Activated CD4-positive, alpha-beta memory T cell treated with anti-CD3 and anti-CD28 coated beads, Interleukin-2, amount 10 ng/mL, durations not matched to agents 7 days and 5 days (primary cell): ENCODE measurements around the gene MRPS35. TPM values are rescaled to one million over a fixed set of nuclear protein-coding genes. Genes with fewer than 3 reads are reported as not detected.

Experiments used
- CTCF ChIA-PET: fragments of 350-600 bp; sonication (Branson Sonifier 250); formaldehyde crosslinking; loops from one replicate; lab custom pipeline; 2021; ENCODE audit warnings: antibody characterized with exemption, inconsistent platforms; lab: Charles Lee
- POLR2A ChIA-PET: fragments of 350-600 bp; sonication (Branson Sonifier 250); formaldehyde crosslinking; loops from one replicate; lab custom pipeline; 2021; ENCODE audit warnings: antibody characterized with exemption; lab: Charles Lee
- DNase-seq: peaks from one replicate; pipeline ENCODE4 v3.0.0-alpha.2; 2020
- H3K27ac Mint-ChIP-seq: one replicate; pipeline ENCODE4 v1.8.0; 2021; ENCODE audit warnings: mild to moderate bottlenecking, mixed read lengths
- H3K27me3 Mint-ChIP-seq: one replicate; pipeline ENCODE4 v1.8.0; 2021; ENCODE audit warnings: mixed read lengths
- H3K36me3 Mint-ChIP-seq: one replicate; pipeline ENCODE4 v1.8.0; 2021; ENCODE audit warnings: low read depth, mixed read lengths
- H3K4me1 Mint-ChIP-seq: one replicate; pipeline ENCODE4 v1.8.0; 2021; ENCODE audit warnings: mixed read lengths
- H3K4me3 Mint-ChIP-seq: one replicate; pipeline ENCODE4 v1.8.0; 2021; ENCODE audit warnings: mild to moderate bottlenecking, mixed read lengths
- H3K9me3 Mint-ChIP-seq: one replicate; pipeline ENCODE4 v1.8.0; 2021; ENCODE audit warnings: mixed read lengths
- total RNA-seq, 2 experiments: library from RNA; stranded (reverse); gene quantifications; one replicate each; pipeline ENCODE4 v1.2.3, GENCODE V29; 2021

Gene MRPS35
- total RNA-seq, 2 experiments from 2014 or later: 30.9 to 31.8 TPM

DNA sequence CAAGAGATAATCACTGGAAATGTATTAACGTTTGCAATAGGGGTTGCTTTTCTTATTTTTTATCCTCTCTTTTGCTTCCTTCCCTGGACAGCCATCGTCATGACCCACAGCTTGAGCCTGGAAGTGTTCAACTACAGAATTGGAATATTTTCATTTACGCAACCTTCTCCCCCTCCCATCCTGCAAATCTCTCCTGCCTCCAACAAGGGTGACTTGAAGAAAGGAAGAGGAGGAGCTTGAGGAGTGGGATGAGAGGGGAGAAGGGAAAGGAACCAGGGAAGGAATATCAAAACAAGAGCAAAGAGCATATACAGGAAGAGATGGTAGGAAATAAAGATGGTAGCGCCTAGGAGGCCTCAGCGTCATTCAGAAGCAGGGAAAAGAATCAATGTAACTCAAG is 71.0 kb downstream of the MRPS35 start:
- ChIA-PET CTCF (no interaction called here), POLR2A (no interaction called here)
- Mint-ChIP-seq H3K27me3 (peaks cover 17% of the 10 kb centered on the region), H3K36me3 (peaks cover 6% of the 10 kb centered on the region), H3K9me3 (no peaks in the 10 kb centered on the region), H3K4me1 (peaks cover 42% of the 10 kb centered on the region), H3K4me3 (peak overlapping the region; percentile 80), H3K27ac (no peak overlapping the region)
- no peak for DNase-seq

DNA sequence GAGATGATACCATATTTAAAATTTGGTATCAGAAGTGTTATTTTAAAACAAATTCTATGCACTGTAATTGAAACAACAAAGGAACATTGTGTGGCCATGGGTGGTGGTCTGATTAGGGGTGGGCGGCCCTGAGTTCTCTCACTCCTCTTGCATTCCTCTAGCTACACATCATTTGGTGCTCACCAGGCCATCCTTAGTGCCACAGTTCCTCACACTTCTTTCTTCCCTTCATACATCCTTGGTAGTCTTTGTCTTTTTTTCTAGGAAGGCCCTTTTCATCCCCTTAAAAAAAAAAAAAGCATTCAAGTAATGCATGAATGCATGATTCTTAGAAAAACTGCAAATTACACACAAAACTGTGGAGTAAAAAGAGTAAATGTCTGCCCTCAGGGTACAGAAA is 71.8 kb downstream of the MRPS35 start:
- H3K27me3 Mint-ChIP-seq: peaks cover 15% of the 10 kb centered on the region
- ChIA-PET CTCF (no interaction called here), POLR2A (no interaction called here)
- no peaks in the 10 kb centered on the region for H3K9me3 Mint-ChIP-seq
- H3K4me1 Mint-ChIP-seq: peaks cover 42% of the 10 kb centered on the region
- DNase-seq: no peak
- peaks cover 6% of the 10 kb centered on the region for H3K36me3 Mint-ChIP-seq
- no peak overlapping the region for H3K4me3 Mint-ChIP-seq
- H3K27ac Mint-ChIP-seq: no peak overlapping the region

GRCh38 chr12:27785882-27786570 is 75.4 kb downstream of the MRPS35 start:
- H3K36me3 Mint-ChIP-seq: peaks cover 9% of the 10 kb centered on the region
- H3K4me1 Mint-ChIP-seq: peaks cover 33% of the 10 kb centered on the region
- no peak overlapping the region for H3K4me3 Mint-ChIP-seq
- H3K27me3 Mint-ChIP-seq: no peaks in the 10 kb centered on the region
- CTCF ChIA-PET: no interaction called here
- POLR2A ChIA-PET: no interaction called here
- no peaks in the 10 kb centered on the region for H3K9me3 Mint-ChIP-seq
- no peak overlapping the region for H3K27ac Mint-ChIP-seq
- no peak for DNase-seq

DNA sequence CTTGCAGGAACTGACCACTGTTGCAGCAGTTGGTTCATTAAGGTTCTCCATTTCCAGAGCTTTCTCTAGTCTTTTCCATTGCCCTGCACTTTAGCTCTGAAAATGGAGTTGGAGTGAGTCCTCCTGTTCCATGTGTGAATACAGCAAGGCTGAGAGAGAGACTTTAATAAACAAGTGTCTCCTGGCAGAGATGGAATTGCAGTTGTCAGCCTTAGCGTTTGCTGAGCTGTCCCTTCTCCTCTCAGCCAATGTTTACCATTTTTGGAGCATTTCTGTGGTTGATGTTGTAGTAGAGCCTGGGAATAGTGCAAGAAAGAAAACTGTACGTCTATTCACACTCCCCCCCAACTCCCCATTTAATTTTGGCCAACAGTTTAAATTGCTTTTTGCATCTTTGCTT is 76.9 kb downstream of the MRPS35 start:
- POLR2A ChIA-PET: interaction anchor here (1.9 kb wide), 1 partner anchor 7 kb away, joined by 6 read pairs; the partner anchor contains the start of genes KLHL42 and MANSC4
- no peak for DNase-seq
- peaks cover 18% of the 10 kb centered on the region for H3K4me1 Mint-ChIP-seq
- H3K36me3 Mint-ChIP-seq: peaks cover 17% of the 10 kb centered on the region
- H3K4me3 Mint-ChIP-seq: no peak overlapping the region
- no peak overlapping the region for H3K27ac Mint-ChIP-seq
- no peaks in the 10 kb centered on the region for H3K9me3 Mint-ChIP-seq
- CTCF ChIA-PET: interaction anchor here (0.7 to 2.6 kb wide), 3 partner anchors 11 to 765 kb away, joined by 3 to 10 read pairs (median 3); no protein-coding TSS in a partner anchor
- no peaks in the 10 kb centered on the region for H3K27me3 Mint-ChIP-seq

- Mint-ChIP-seq H3K36me3 (peaks cover 26% of the 10 kb centered on the region), H3K27me3 (no peaks in the 10 kb centered on the region), H3K4me3 (no peak overlapping the region), H3K27ac (no peak overlapping the region), H3K9me3 (no peaks in the 10 kb centered on the region), H3K4me1 (peaks cover 14% of the 10 kb centered on the region)
- CTCF ChIA-PET: interaction anchor here (0.5 kb wide), 1 partner anchor 210 kb away, joined by 3 read pairs; no protein-coding TSS in a partner anchor
- POLR2A ChIA-PET: no interaction called here
- DNase-seq: no peak
These were observed 79.5 kb downstream of the MRPS35 start for GRCh38 chr12:27790179-27790578.

DNA sequence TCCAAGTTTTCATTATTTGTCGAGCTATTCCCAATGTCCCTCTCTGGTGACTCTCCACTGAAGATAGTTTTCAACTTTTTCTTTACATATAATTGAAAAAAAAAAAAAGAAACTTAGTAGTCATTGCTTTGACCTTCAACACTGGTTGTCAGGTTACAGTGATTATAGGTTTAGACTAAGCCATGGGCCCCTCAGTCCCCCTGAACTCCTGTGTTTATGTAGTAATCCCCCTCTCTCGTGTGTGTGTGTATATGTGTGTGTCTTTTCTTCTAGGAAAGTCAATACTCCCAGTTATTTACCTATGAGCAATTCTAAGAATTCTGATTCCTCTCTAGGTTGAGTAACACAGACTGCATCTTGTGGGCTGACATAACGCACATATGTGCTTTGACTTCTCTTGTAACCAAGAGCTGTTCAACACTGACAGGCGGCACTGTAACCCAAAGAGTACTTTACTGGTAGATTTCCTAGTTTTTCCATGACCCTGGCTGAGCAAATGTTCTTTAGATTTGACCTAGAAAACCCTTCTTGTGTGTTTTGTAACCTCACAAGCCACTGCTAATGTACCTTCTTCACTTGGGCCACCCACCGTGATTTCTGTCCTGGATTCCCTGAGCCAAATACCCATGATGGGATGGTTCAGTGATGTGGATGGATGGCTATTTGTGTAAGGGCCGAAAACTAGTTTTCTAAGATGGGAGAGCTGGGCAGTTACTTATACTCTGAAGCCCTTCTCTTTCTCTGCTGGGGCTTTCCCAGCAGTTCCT is 84.4 kb downstream of the MRPS35 start:
- POLR2A ChIA-PET: interaction anchor here (1.0 kb wide), 1 partner anchor 17 kb away, joined by 4 read pairs; no protein-coding TSS in a partner anchor
- Mint-ChIP-seq H3K4me1 (peaks cover 6% of the 10 kb centered on the region), H3K27ac (no peak overlapping the region), H3K27me3 (no peaks in the 10 kb centered on the region), H3K4me3 (no peak overlapping the region), H3K9me3 (no peaks in the 10 kb centered on the region), H3K36me3 (peaks cover 33% of the 10 kb centered on the region)
- CTCF ChIA-PET: no interaction called here
- no peak for DNase-seq

DNA sequence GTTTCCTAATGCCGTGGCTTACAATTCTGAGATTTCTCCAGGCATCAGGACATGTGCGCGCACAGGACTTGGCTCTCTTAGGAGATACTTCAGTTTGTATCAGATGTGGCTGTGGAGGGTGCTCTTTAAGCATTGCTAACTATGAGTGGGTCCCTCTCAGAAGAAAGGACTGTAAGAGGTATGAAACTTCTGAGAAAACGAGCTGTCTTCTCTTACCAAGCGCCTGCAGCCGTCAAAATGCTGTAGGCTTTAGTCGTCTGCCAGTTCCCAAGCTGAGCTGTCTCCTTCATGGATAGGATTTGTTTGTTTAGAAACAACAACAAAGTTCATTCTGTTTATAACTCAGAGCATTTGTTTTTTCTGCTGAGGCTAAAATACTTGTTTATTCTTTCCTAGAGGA is 85.5 kb downstream of the MRPS35 start:
- no peak for DNase-seq
- H3K36me3 Mint-ChIP-seq: peaks cover 33% of the 10 kb centered on the region
- no peaks in the 10 kb centered on the region for H3K9me3 Mint-ChIP-seq
- H3K4me3 Mint-ChIP-seq: no peak overlapping the region
- no peaks in the 10 kb centered on the region for H3K27me3 Mint-ChIP-seq
- H3K27ac Mint-ChIP-seq: no peak overlapping the region
- ChIA-PET CTCF (no interaction called here), POLR2A (no interaction called here)
- H3K4me1 Mint-ChIP-seq: peaks cover 8% of the 10 kb centered on the region

DNA sequence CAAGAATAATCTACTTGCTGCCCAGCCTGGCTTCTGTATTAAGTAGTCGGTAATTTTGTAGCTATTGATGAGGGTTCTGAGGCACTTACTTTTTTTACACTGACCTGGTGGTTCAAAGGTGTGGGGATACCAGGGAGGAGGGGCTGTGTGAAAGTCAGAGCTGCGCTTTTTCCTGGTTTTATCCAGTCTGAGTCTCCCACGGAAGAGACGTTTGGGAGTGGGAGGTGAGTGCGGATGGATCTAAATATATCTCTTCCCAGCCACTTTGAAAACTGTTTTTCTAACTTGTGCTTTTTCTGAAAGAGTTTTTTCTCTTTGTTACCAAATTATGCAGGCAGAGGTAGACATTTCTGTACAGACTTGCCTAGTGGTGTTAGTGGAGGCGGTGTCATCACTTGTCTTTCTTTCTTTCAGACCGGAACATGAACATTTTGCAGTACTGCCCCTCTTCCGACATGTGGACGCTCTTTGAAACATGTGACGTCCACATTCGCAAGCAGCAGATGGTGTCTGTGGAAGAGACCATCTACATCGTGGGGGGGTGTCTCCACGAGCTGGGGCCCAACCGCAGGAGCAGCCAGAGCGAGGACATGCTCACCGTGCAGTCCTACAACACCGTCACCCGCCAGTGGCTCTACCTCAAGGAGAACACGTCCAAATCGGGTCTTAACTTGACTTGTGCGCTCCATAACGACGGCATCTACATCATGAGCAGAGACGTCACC is 86.8 kb downstream of the MRPS35 start:
- Mint-ChIP-seq H3K4me3 (no peak overlapping the region), H3K27ac (no peak overlapping the region), H3K36me3 (peaks cover 22% of the 10 kb centered on the region), H3K9me3 (no peaks in the 10 kb centered on the region), H3K27me3 (no peaks in the 10 kb centered on the region), H3K4me1 (peaks cover 12% of the 10 kb centered on the region)
- ChIA-PET CTCF (no interaction called here), POLR2A (no interaction called here)
- no peak for DNase-seq

GRCh38 chr12:27800819-27801218 is 90.2 kb downstream of the MRPS35 start:
- POLR2A ChIA-PET: no interaction called here
- peaks cover 1% of the 10 kb centered on the region for H3K27me3 Mint-ChIP-seq
- H3K4me1 Mint-ChIP-seq: peaks cover 7% of the 10 kb centered on the region
- H3K9me3 Mint-ChIP-seq: no peaks in the 10 kb centered on the region
- H3K36me3 Mint-ChIP-seq: peaks cover 9% of the 10 kb centered on the region
- no peak overlapping the region for H3K4me3 Mint-ChIP-seq
- no peak for DNase-seq
- H3K27ac Mint-ChIP-seq: no peak overlapping the region
- CTCF ChIA-PET: no interaction called here

DNA sequence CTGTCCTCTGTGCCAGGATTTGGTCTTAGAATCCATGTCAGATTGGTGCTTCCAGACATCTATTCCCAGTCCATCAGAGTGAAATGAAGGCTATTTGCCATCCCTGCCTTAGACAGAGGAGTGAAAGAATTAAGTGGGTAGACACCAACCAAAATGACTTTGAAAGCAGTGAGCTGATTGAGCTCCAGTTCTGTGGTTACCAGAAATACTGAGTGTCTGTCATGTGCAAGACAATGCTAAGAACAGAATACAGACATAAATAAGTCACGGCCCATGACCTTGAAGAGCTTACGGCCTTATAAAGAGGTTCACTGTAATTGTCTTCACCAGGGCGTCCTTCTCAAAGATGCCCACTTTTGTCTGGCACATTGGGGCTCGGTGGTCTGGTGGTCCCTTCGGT is 91.0 kb downstream of the MRPS35 start:
- DNase-seq: no peak
- H3K27ac Mint-ChIP-seq: no peak overlapping the region

DNA sequence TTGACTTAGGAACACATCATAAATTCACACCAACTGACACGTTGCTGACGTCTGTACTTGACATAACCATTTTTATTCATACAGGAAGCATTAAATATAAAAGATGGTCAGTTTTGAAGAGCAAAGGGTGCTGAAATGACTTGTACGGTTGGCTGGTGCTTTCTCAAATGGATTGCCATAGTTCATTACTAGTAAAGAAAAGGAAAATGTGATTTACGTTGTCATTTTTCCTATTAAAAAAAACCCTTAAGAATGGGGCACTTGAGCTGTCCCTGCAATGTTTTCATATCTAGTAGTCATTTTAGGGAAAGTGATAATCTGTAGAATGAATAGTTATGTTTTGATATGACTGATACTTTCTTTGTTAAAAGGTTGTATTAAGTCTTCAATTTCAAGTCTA is 91.9 kb downstream of the MRPS35 start:
- POLR2A ChIA-PET: no interaction called here
- Mint-ChIP-seq H3K4me1 (peaks cover 23% of the 10 kb centered on the region), H3K27me3 (peaks cover 12% of the 10 kb centered on the region), H3K4me3 (no peak overlapping the region), H3K36me3 (peaks cover 3% of the 10 kb centered on the region), H3K9me3 (no peaks in the 10 kb centered on the region), H3K27ac (no peak overlapping the region)
- CTCF ChIA-PET: interaction anchor here (1.0 kb wide), 1 partner anchor 18 kb away, joined by 3 read pairs; no protein-coding TSS in a partner anchor
- no peak for DNase-seq

More for the DNA sequence above, 91.0 kb downstream of the MRPS35 start:
- H3K4me3 Mint-ChIP-seq: no peak overlapping the region
- H3K27me3 Mint-ChIP-seq: peaks cover 8% of the 10 kb centered on the region
- H3K9me3 Mint-ChIP-seq: no peaks in the 10 kb centered on the region
- ChIA-PET POLR2A (no interaction called here), CTCF (no interaction called here)
- H3K4me1 Mint-ChIP-seq: peaks cover 15% of the 10 kb centered on the region
- peaks cover 9% of the 10 kb centered on the region for H3K36me3 Mint-ChIP-seq

GRCh38 chr12:27802936-27803335 is 92.3 kb downstream of the MRPS35 start:
- DNase-seq: no peak
- Mint-ChIP-seq H3K4me1 (peaks cover 25% of the 10 kb centered on the region), H3K27ac (no peak overlapping the region), H3K9me3 (no peaks in the 10 kb centered on the region), H3K4me3 (no peak overlapping the region), H3K27me3 (peaks cover 15% of the 10 kb centered on the region), H3K36me3 (no peaks in the 10 kb centered on the region)
- ChIA-PET POLR2A (no interaction called here), CTCF (interaction anchor here (1.0 kb wide), 1 partner anchor 18 kb away, joined by 3 read pairs; no protein-coding TSS in a partner anchor)

- H3K9me3 Mint-ChIP-seq: no peaks in the 10 kb centered on the region
- no peak overlapping the region for H3K4me3 Mint-ChIP-seq
- H3K27ac Mint-ChIP-seq: no peak overlapping the region
- ChIA-PET CTCF (no interaction called here), POLR2A (interaction anchor here (0.8 kb wide), 1 partner anchor 25 kb away, joined by 3 read pairs; the partner anchor contains the start of genes KLHL42 and MANSC4)
- no peak for DNase-seq
- peaks cover 26% of the 10 kb centered on the region for H3K27me3 Mint-ChIP-seq
- no peaks in the 10 kb centered on the region for H3K36me3 Mint-ChIP-seq
- H3K4me1 Mint-ChIP-seq: peaks cover 25% of the 10 kb centered on the region
These were observed 94.6 kb downstream of the MRPS35 start for GRCh38 chr12:27805238-27805637.
